Liver (tissue), 3 donors: ENCODE data around the gene CENPC.

Experiments
- TF ChIP-seq, protein P1 (sequence below): fragments of 150-350 bp; IDR thresholded peaks from 2 replicates; pipeline ENCODE4 v1.5.1; 2017; ENCODE audit warnings: improper control_type of control experiment, low read depth, low read length; ENCODE audit not compliant: missing input control
- TF ChIP-seq, protein P2 (sequence below): IDR thresholded peaks from 2 replicates; pipeline ENCODE4 v1.6.1; 2016; ENCODE audit warnings: antibody characterized with exemption, mild to moderate bottlenecking
- TF ChIP-seq, protein P3 (sequence below): IDR thresholded peaks from 2 replicates; pipeline ENCODE4 v1.6.1; 2016; ENCODE audit warnings: antibody characterized with exemption
- TF ChIP-seq, protein P4 (sequence below): IDR thresholded peaks from 2 replicates; pipeline ENCODE4 v1.6.1; 2016; ENCODE audit warnings: antibody characterized with exemption
- donor health status: healthy.
- donor health status: healthy.

DNA sequence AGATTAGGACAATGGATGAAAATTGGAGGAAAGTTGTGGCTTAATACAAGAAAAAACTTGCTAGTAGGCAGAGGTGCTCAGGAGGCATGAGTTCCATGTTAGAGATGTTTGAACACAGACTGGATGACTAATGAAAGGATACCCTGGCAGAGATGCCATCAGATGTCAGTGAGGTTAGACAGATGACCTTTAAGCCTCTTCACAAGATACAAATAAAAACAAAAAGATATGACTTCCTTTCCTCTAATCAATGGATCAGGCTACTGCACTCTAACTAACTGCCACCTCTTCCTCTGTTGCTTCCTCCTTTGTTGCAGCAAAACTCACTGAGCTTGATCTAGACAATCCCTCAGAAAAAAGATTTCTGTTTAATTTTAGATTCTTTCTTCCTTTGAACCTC is 27.9 kb upstream of the CENPC start:
- TF ChIP-seq, protein P1, sequence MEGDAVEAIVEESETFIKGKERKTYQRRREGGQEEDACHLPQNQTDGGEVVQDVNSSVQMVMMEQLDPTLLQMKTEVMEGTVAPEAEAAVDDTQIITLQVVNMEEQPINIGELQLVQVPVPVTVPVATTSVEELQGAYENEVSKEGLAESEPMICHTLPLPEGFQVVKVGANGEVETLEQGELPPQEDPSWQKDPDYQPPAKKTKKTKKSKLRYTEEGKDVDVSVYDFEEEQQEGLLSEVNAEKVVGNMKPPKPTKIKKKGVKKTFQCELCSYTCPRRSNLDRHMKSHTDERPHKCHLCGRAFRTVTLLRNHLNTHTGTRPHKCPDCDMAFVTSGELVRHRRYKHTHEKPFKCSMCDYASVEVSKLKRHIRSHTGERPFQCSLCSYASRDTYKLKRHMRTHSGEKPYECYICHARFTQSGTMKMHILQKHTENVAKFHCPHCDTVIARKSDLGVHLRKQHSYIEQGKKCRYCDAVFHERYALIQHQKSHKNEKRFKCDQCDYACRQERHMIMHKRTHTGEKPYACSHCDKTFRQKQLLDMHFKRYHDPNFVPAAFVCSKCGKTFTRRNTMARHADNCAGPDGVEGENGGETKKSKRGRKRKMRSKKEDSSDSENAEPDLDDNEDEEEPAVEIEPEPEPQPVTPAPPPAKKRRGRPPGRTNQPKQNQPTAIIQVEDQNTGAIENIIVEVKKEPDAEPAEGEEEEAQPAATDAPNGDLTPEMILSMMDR = no peak
- TF ChIP-seq, protein P2, sequence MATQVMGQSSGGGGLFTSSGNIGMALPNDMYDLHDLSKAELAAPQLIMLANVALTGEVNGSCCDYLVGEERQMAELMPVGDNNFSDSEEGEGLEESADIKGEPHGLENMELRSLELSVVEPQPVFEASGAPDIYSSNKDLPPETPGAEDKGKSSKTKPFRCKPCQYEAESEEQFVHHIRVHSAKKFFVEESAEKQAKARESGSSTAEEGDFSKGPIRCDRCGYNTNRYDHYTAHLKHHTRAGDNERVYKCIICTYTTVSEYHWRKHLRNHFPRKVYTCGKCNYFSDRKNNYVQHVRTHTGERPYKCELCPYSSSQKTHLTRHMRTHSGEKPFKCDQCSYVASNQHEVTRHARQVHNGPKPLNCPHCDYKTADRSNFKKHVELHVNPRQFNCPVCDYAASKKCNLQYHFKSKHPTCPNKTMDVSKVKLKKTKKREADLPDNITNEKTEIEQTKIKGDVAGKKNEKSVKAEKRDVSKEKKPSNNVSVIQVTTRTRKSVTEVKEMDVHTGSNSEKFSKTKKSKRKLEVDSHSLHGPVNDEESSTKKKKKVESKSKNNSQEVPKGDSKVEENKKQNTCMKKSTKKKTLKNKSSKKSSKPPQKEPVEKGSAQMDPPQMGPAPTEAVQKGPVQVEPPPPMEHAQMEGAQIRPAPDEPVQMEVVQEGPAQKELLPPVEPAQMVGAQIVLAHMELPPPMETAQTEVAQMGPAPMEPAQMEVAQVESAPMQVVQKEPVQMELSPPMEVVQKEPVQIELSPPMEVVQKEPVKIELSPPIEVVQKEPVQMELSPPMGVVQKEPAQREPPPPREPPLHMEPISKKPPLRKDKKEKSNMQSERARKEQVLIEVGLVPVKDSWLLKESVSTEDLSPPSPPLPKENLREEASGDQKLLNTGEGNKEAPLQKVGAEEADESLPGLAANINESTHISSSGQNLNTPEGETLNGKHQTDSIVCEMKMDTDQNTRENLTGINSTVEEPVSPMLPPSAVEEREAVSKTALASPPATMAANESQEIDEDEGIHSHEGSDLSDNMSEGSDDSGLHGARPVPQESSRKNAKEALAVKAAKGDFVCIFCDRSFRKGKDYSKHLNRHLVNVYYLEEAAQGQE = no peak
- TF ChIP-seq, protein P3, sequence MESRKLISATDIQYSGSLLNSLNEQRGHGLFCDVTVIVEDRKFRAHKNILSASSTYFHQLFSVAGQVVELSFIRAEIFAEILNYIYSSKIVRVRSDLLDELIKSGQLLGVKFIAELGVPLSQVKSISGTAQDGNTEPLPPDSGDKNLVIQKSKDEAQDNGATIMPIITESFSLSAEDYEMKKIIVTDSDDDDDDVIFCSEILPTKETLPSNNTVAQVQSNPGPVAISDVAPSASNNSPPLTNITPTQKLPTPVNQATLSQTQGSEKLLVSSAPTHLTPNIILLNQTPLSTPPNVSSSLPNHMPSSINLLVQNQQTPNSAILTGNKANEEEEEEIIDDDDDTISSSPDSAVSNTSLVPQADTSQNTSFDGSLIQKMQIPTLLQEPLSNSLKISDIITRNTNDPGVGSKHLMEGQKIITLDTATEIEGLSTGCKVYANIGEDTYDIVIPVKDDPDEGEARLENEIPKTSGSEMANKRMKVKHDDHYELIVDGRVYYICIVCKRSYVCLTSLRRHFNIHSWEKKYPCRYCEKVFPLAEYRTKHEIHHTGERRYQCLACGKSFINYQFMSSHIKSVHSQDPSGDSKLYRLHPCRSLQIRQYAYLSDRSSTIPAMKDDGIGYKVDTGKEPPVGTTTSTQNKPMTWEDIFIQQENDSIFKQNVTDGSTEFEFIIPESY = no peak
- TF ChIP-seq, protein P4, sequence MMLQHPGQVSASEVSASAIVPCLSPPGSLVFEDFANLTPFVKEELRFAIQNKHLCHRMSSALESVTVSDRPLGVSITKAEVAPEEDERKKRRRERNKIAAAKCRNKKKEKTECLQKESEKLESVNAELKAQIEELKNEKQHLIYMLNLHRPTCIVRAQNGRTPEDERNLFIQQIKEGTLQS = no peak
